Mesendoderm (in vitro differentiated cells): ENCODE data around the gene CRHR2.

Experiments
- DNase-seq: peaks from one replicate; pipeline ENCODE4 v3.0.0; 2013
- H2AK5ac ChIP-seq: 2 replicates; pipeline ENCODE4 v1.6.1; 2013; ENCODE audit warnings: low read length, inconsistent platforms
- H2BK120ac ChIP-seq: 2 replicates; pipeline ENCODE4 v1.6.1; 2013; ENCODE audit warnings: low read depth, mild to moderate bottlenecking, low read length, moderate library complexity, mixed read lengths
- H2BK15ac ChIP-seq: replicated peaks from 2 replicates; pipeline ENCODE4 v1.6.1; 2013; ENCODE audit warnings: low read depth, mild to moderate bottlenecking, moderate library complexity
- H2BK5ac ChIP-seq: 2 replicates; pipeline ENCODE4 v1.6.1; 2013; ENCODE audit warnings: low read length, inconsistent platforms
- H3K18ac ChIP-seq: 2 replicates; pipeline ENCODE4 v1.6.1; 2013; ENCODE audit warnings: mild to moderate bottlenecking, low read length, mixed read lengths
- H3K23ac ChIP-seq: one replicate; pipeline ENCODE4 v1.6.1; 2013; ENCODE audit warnings: low read length
- H3K27ac ChIP-seq: 2 replicates; pipeline ENCODE4 v1.5.1; 2013; ENCODE audit warnings: low read depth, mild to moderate bottlenecking, inconsistent platforms, low read length, moderate library complexity
- H3K27me3 ChIP-seq: 2 replicates; pipeline ENCODE4 v1.6.1; 2013; ENCODE audit warnings: low read length, control low read depth, mild to moderate bottlenecking, inconsistent platforms; ENCODE audit not compliant: insufficient read depth, poor library complexity
- H3K36me3 ChIP-seq: 2 replicates; pipeline ENCODE4 v1.6.1; 2013; ENCODE audit warnings: low read length, inconsistent platforms; ENCODE audit not compliant: control insufficient read depth, insufficient read depth
- H3K4ac ChIP-seq: one replicate; pipeline ENCODE4 v1.6.1; 2013; ENCODE audit warnings: low read depth, mild to moderate bottlenecking, low read length, moderate library complexity
- H3K4me1 ChIP-seq: 2 replicates; pipeline ENCODE4 v1.6.1; 2013; ENCODE audit warnings: low read depth, low read length, inconsistent platforms; ENCODE audit not compliant: control insufficient read depth
- H3K4me2 ChIP-seq: 2 replicates; pipeline ENCODE4 v1.6.1; 2013; ENCODE audit warnings: low read length
- H3K4me3 ChIP-seq: 2 replicates; pipeline ENCODE4 v1.5.1; 2013; ENCODE audit warnings: mild to moderate bottlenecking, low read length
- H3K56ac ChIP-seq: one replicate; pipeline ENCODE4 v1.6.1; 2013; ENCODE audit warnings: low read length
- H3K79me1 ChIP-seq: 2 replicates; pipeline ENCODE4 v1.6.1; 2013; ENCODE audit warnings: low read length, inconsistent platforms
- H3K79me2 ChIP-seq: 2 replicates; pipeline ENCODE4 v1.6.1; 2013; ENCODE audit warnings: mild to moderate bottlenecking, low read length; ENCODE audit not compliant: control insufficient read depth, insufficient read depth
- H3K9ac ChIP-seq: 2 replicates; pipeline ENCODE4 v1.6.1; 2013; ENCODE audit warnings: low read length, inconsistent platforms
- H4K5ac ChIP-seq: one replicate; pipeline ENCODE4 v1.6.1; 2013; ENCODE audit warnings: low read length
- H4K8ac ChIP-seq: one replicate; pipeline ENCODE4 v1.6.1; 2013; ENCODE audit warnings: low read depth, mild to moderate bottlenecking, control low read depth, low read length, moderate library complexity
- WGBS: extraction: QIAGEN DNeasy Blood & Tissue Kit; methylation state at CpG from one replicate; pipeline ENCODE4 v1.1.7; 2013; ENCODE audit warnings: low lambda C conversion rate, missing lambda C conversion rate; ENCODE audit not compliant: insufficient coverage; ENCODE audit errors: extremely low coverage; 5-methylcytosine and 5-hydroxymethylcytosine counted together

The CRHR2 gene

DNA sequence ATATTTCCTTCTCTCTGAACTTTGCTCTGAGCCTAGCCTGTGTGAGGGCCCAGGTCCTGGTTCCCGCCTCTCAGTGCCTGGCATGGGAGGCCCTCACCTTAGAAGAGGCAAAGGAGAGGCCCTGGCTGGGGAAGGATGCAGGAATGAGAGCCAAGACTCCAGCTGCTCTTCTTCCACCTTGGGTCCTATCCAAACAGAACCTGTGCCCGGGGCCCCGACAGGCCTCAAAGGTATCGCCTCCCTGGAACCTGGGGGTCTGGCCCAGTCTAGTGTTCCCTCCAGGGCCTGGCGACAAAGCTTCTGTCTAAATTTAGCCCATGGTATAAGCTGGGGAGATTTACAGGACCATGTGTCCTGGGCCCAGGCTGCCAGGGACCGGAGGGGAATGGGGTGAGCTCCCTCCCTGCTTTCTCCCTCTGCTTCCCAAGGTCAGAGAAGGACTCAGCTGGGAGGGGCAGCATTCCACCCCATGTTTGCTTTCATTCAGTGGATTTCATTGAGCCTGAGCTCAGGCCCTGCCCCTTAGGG, 12.0 kb upstream of the CRHR2 start:
- H4K8ac ChIP-seq: no peak overlapping the region
- no peak overlapping the region for H3K4ac ChIP-seq
- H3K27ac ChIP-seq: no peak overlapping the region
- H2BK15ac ChIP-seq: no peak overlapping the region
- H2BK120ac ChIP-seq: no peak overlapping the region
- H3K23ac ChIP-seq: no peak overlapping the region
- no peaks in the 10 kb centered on the region for H3K79me2 ChIP-seq
- H3K18ac ChIP-seq: no peak overlapping the region
- no peaks in the 10 kb centered on the region for H3K27me3 ChIP-seq
- H3K36me3 ChIP-seq: no peaks in the 10 kb centered on the region
- DNase-seq: no peak
- no peak overlapping the region for H3K4me2 ChIP-seq
- H3K4me3 ChIP-seq: no peak overlapping the region
- no peaks in the 10 kb centered on the region for H3K79me1 ChIP-seq
- no peak overlapping the region for H3K9ac ChIP-seq
- WGBS: no CpG with 5 or more reads among the region's 6 CpGs
- no peak overlapping the region for H2BK5ac ChIP-seq
- no peak overlapping the region for H2AK5ac ChIP-seq
- no peak overlapping the region for H3K56ac ChIP-seq
- H4K5ac ChIP-seq: no peak overlapping the region
- H3K4me1 ChIP-seq: peaks cover 3% of the 10 kb centered on the region

DNA sequence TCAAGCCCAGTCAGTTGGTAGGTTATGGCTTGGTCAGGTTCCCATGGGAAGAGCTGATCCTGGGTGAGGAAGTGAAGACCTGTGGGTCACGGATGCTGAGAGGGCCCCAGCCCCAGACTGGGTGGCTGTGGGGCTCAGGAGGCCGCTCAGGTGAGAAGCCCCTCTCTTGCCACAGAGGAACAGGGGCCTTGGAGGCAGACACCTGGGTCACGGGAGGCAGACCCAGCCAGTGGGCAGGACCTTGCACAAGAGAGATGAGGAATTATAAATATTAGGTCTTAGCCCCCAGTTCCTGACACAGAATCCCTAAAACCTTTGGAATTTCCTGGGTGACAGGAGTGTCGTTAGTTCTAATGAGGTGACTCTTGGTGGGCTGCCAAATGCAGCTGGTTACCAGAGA, 10.6 kb upstream of the CRHR2 start:
- Histone ChIP-seq H3K4me1 (peaks cover 3% of the 10 kb centered on the region), H3K4me2 (no peak overlapping the region), H4K5ac (no peak overlapping the region), H3K27ac (no peak overlapping the region), H3K9ac (no peak overlapping the region), H4K8ac (no peak overlapping the region), H3K23ac (no peak overlapping the region), H2BK120ac (no peak overlapping the region), H2BK5ac (no peak overlapping the region), H3K36me3 (no peaks in the 10 kb centered on the region), H3K27me3 (no peaks in the 10 kb centered on the region), H2AK5ac (no peak overlapping the region), H2BK15ac (no peak overlapping the region), H3K79me2 (no peaks in the 10 kb centered on the region), H3K56ac (no peak overlapping the region), H3K18ac (no peak overlapping the region), H3K4ac (no peak overlapping the region), H3K79me1 (no peaks in the 10 kb centered on the region), H3K4me3 (no peak overlapping the region)
- no CpG with 5 or more reads among the region's 4 CpGs for WGBS
- DNase-seq: no peak

DNA sequence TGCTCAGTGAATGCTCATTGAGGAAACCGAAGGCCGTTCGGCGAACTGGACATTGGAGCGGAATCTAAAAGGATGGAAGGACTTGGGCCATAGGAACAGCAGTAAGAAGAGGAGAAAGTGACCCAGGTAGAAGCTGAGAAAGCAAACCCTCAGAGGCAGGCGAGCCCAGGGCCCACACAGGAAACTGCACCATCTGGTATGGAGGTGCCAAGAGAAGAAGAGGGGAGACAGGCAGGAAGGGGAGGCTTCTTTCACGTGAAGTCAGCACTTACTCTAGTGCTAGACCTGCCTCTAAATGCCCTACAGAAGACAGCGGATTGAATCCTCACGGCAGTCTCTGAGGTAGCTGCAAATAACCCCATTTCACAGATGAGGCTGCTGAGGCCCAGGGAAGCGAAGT, 10.2 kb upstream of the CRHR2 start:
- H3K27ac ChIP-seq: no peak overlapping the region
- H3K4me3 ChIP-seq: no peak overlapping the region
- H3K18ac ChIP-seq: no peak overlapping the region
- no peak overlapping the region for H3K23ac ChIP-seq
- H3K4me2 ChIP-seq: no peak overlapping the region
- H4K8ac ChIP-seq: no peak overlapping the region
- H2BK5ac ChIP-seq: no peak overlapping the region
- H3K4me1 ChIP-seq: peaks cover 3% of the 10 kb centered on the region
- H3K4ac ChIP-seq: no peak overlapping the region
- no peak overlapping the region for H3K9ac ChIP-seq
- H3K79me2 ChIP-seq: no peaks in the 10 kb centered on the region
- no peak overlapping the region for H2AK5ac ChIP-seq
- DNase-seq: no peak
- H3K27me3 ChIP-seq: no peaks in the 10 kb centered on the region
- no peak overlapping the region for H2BK15ac ChIP-seq
- no peak overlapping the region for H2BK120ac ChIP-seq
- H3K56ac ChIP-seq: no peak overlapping the region
- no peaks in the 10 kb centered on the region for H3K79me1 ChIP-seq
- H4K5ac ChIP-seq: no peak overlapping the region
- no CpG with 5 or more reads among the region's 10 CpGs for WGBS
- no peaks in the 10 kb centered on the region for H3K36me3 ChIP-seq

GRCh38 chr7:30690011-30690410, 7.8 kb upstream of the CRHR2 start:
- H3K23ac ChIP-seq: no peak overlapping the region
- no peak overlapping the region for H3K56ac ChIP-seq
- no peak overlapping the region for H4K5ac ChIP-seq
- H3K4me3 ChIP-seq: no peak overlapping the region
- H3K79me2 ChIP-seq: no peaks in the 10 kb centered on the region
- no peak overlapping the region for H2BK5ac ChIP-seq
- WGBS: no CpG with 5 or more reads among the region's 7 CpGs
- no peak overlapping the region for H3K9ac ChIP-seq
- H3K27ac ChIP-seq: no peak overlapping the region
- no peak overlapping the region for H2BK15ac ChIP-seq
- H3K18ac ChIP-seq: no peak overlapping the region
- H3K27me3 ChIP-seq: no peaks in the 10 kb centered on the region
- no peak overlapping the region for H2BK120ac ChIP-seq
- no peak overlapping the region for H3K4ac ChIP-seq
- no peak for DNase-seq
- no peaks in the 10 kb centered on the region for H3K36me3 ChIP-seq
- H2AK5ac ChIP-seq: no peak overlapping the region
- no peak overlapping the region for H4K8ac ChIP-seq
- H3K4me2 ChIP-seq: no peak overlapping the region
- no peaks in the 10 kb centered on the region for H3K79me1 ChIP-seq
- no peaks in the 10 kb centered on the region for H3K4me1 ChIP-seq

DNA sequence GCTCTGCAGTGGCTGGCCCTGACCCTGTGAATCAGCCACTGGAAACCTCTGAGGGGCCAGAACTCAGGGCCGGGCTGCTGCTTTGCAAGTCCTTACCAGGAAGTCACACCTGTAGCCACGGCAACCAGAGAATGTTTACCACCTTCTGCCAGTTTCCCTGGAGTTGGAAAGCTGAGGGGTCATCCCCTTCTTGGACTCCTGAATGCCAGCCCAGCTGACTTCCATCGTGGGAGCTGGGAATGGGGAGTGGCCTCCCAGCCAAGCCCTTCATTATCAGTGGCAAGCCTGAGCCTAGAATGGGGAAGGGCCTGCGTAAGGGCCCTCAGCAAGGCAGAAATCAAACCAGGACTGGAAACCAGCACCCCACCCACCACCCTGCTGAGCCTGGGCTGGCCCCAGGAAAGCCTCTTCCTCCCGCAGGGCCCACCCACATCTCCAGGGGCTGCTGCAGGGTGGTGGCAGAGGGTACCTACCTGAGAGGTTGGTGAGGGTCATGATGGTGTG, 6.5 kb upstream of the CRHR2 start:
- Histone ChIP-seq H3K79me2 (no peaks in the 10 kb centered on the region), H4K5ac (no peak overlapping the region), H2BK5ac (no peak overlapping the region), H3K36me3 (no peaks in the 10 kb centered on the region), H2AK5ac (no peak overlapping the region), H3K18ac (no peak overlapping the region), H2BK120ac (no peak overlapping the region), H4K8ac (no peak overlapping the region), H3K9ac (no peak overlapping the region), H3K4me1 (no peaks in the 10 kb centered on the region), H3K4me2 (no peak overlapping the region), H3K4me3 (no peak overlapping the region), H3K27me3 (no peaks in the 10 kb centered on the region), H2BK15ac (no peak overlapping the region), H3K56ac (no peak overlapping the region), H3K27ac (no peak overlapping the region), H3K4ac (no peak overlapping the region), H3K79me1 (no peaks in the 10 kb centered on the region), H3K23ac (no peak overlapping the region)
- peak; percentile 93 for DNase-seq
- WGBS: no CpG with 5 or more reads among the region's 5 CpGs

- Histone ChIP-seq H3K4me3 (no peak overlapping the region), H3K27ac (no peak overlapping the region), H3K4ac (no peak overlapping the region), H2AK5ac (no peak overlapping the region), H2BK15ac (no peak overlapping the region), H3K23ac (no peak overlapping the region), H3K36me3 (no peaks in the 10 kb centered on the region), H3K56ac (no peak overlapping the region), H2BK120ac (no peak overlapping the region), H3K79me2 (no peaks in the 10 kb centered on the region), H3K18ac (no peak overlapping the region), H3K4me1 (no peaks in the 10 kb centered on the region), H2BK5ac (no peak overlapping the region), H3K4me2 (no peak overlapping the region), H3K27me3 (peaks cover 1% of the 10 kb centered on the region), H3K79me1 (no peaks in the 10 kb centered on the region), H4K5ac (no peak overlapping the region), H4K8ac (no peak overlapping the region), H3K9ac (no peak overlapping the region)
- no peak for DNase-seq
- no CpG with 5 or more reads among the region's 6 CpGs for WGBS
Observed at GRCh38 chr7:30687604-30688003, 5.3 kb upstream of the CRHR2 start.
